ENCODE results near the gene GPR3. TPM values are rescaled to one million over a fixed set of nuclear protein-coding genes. Genes with fewer than 3 reads are reported as not detected.

The GPR3 gene
- total RNA-seq, 1 experiment from 2014 or later, result 4.7 TPM

GRCh38 chr1:27394282-27394658 is 1.8 kb downstream of the GPR3 start:
- TF ChIP-seq, protein P1, sequence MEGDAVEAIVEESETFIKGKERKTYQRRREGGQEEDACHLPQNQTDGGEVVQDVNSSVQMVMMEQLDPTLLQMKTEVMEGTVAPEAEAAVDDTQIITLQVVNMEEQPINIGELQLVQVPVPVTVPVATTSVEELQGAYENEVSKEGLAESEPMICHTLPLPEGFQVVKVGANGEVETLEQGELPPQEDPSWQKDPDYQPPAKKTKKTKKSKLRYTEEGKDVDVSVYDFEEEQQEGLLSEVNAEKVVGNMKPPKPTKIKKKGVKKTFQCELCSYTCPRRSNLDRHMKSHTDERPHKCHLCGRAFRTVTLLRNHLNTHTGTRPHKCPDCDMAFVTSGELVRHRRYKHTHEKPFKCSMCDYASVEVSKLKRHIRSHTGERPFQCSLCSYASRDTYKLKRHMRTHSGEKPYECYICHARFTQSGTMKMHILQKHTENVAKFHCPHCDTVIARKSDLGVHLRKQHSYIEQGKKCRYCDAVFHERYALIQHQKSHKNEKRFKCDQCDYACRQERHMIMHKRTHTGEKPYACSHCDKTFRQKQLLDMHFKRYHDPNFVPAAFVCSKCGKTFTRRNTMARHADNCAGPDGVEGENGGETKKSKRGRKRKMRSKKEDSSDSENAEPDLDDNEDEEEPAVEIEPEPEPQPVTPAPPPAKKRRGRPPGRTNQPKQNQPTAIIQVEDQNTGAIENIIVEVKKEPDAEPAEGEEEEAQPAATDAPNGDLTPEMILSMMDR (conservative IDR thresholded peaks at IDR 0.05; ENCODE audit: low read depth, low read length), result no peak
- TF ChIP-seq EZH2phosphoT487 (IDR thresholded peaks at IDR 0.05; ENCODE audit: borderline replicate concordance, low read length) (no peak), EZH2 (IDR thresholded peaks at IDR 0.05; ENCODE audit: low read length, unreplicated experiment) (no peak)
- POLR2A ChIA-PET (ENCODE audit: unreplicated experiment), result no interaction called here
- Histone ChIP-seq H4K20me1 (ENCODE audit: low read length) (no peaks in the 10 kb centered on the region), H3K27me3 (ENCODE audit: low read length) (no peaks in the 10 kb centered on the region), H3K9ac (ENCODE audit: low read length) (no peak overlapping the region), H3K4me1 (ENCODE audit: insufficient read depth, low read length) (peaks cover 25% of the 10 kb centered on the region), H3K79me2 (ENCODE audit: low read length) (peaks cover 20% of the 10 kb centered on the region), H3K4me2 (ENCODE audit: low read length) (peak overlapping the region; percentile 21; the same call in 1 of the 2 replicates), H3K9me2 (replicated peaks; ENCODE audit: low read length) (no peaks in the 10 kb centered on the region), H3K36me3 (ENCODE audit: low read depth, low read length) (no peaks in the 10 kb centered on the region), H3K4me3 (ENCODE audit: low read length) (no peak overlapping the region), H2AFZ (ENCODE audit: low read length) (no peak overlapping the region), H3K9me3 (ENCODE audit: low read length) (no peaks in the 10 kb centered on the region), H3K27ac (ENCODE audit: low read length) (no peak overlapping the region), H3F3A (ENCODE audit: low read length, unreplicated experiment) (peaks cover 3% of the 10 kb centered on the region)
- CTCF ChIA-PET, result interaction anchor here (0.5 to 2.3 kb wide), 3 partner anchors 28 to 135 kb away, joined by 5 to 25 read pairs (median 12); partner anchors contain the start of gene MAP3K6
- no TSS peak for BruUV-seq (replicated peaks)
- DNase-seq (no peak), ATAC-seq (no peak)
- intact Hi-C loops (cut with micrococcal nuclease), result no loop called here

DNA sequence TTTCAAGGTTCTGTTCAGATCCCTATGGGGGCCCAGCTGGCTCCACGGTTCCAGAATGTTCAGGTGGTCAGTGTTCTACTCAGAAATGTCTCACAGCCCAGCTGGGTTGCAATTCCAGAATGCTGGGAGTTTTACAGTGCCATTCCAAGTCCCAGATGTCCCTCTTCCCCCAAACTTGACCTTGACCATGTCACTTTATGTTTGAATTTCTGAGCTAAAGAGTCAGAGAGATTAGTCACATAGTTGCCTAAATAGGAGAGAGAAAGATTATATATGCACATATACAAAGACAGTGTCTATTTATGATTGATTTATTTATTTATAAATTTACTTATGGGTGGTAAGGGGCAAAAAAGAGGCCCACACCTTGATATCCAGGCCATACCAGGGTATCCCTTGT is 2.5 kb downstream of the GPR3 start:
- Histone ChIP-seq H3K9me2 (replicated peaks; ENCODE audit: low read length) (no peaks in the 10 kb centered on the region), H3K27me3 (ENCODE audit: low read length) (no peaks in the 10 kb centered on the region), H3K79me2 (ENCODE audit: low read length) (peaks cover 20% of the 10 kb centered on the region), H4K20me1 (ENCODE audit: low read length) (no peaks in the 10 kb centered on the region), H3K4me3 (ENCODE audit: low read length) (no peak overlapping the region), H3K4me1 (ENCODE audit: insufficient read depth, low read length) (peaks cover 25% of the 10 kb centered on the region), H3K36me3 (ENCODE audit: low read depth, low read length) (no peaks in the 10 kb centered on the region), H3K9me3 (ENCODE audit: low read length) (no peaks in the 10 kb centered on the region), H3F3A (ENCODE audit: low read length, unreplicated experiment) (peaks cover 3% of the 10 kb centered on the region), H3K9ac (ENCODE audit: low read length) (no peak overlapping the region), H3K4me2 (ENCODE audit: low read length) (peak overlapping the region; percentile 21; the same call in 1 of the 2 replicates), H2AFZ (ENCODE audit: low read length) (no peak overlapping the region), H3K27ac (ENCODE audit: low read length) (no peak overlapping the region)
- ChIA-PET CTCF (interaction anchor here (0.5 to 2.3 kb wide), 3 partner anchors 28 to 162 kb away, joined by 5 to 25 read pairs (median 11); partner anchors contain the start of gene MAP3K6), POLR2A (ENCODE audit: unreplicated experiment) (no interaction called here)
- intact Hi-C loops (cut with micrococcal nuclease), result no loop called here
- DNase-seq (no peak), ATAC-seq (no peak)
- TF ChIP-seq EZH2 (IDR thresholded peaks at IDR 0.05; ENCODE audit: low read length, unreplicated experiment) (no peak), EZH2phosphoT487 (IDR thresholded peaks at IDR 0.05; ENCODE audit: borderline replicate concordance, low read length) (no peak)
- TF ChIP-seq, protein P1 (conservative IDR thresholded peaks at IDR 0.05; ENCODE audit: low read depth, low read length), result no peak
- BruUV-seq (replicated peaks), result TSS peak; percentile 40

GRCh38 chr1:27395441-27396195 is 3.2 kb downstream of the GPR3 start:
- Histone ChIP-seq H4K20me1 (ENCODE audit: low read length) (no peaks in the 10 kb centered on the region), H2AFZ (ENCODE audit: low read length) (no peak overlapping the region), H3K9ac (ENCODE audit: low read length) (no peak overlapping the region), H3K27me3 (ENCODE audit: low read length) (no peaks in the 10 kb centered on the region), H3K4me3 (ENCODE audit: low read length) (no peak overlapping the region), H3K4me2 (ENCODE audit: low read length) (0 out of 2 replicates have a peak overlapping the region, but pooled peaks have one; percentile 21), H3F3A (ENCODE audit: low read length, unreplicated experiment) (peaks cover 3% of the 10 kb centered on the region), H3K36me3 (ENCODE audit: low read depth, low read length) (no peaks in the 10 kb centered on the region), H3K4me1 (ENCODE audit: insufficient read depth, low read length) (peaks cover 25% of the 10 kb centered on the region), H3K27ac (ENCODE audit: low read length) (no peak overlapping the region), H3K9me3 (ENCODE audit: low read length) (no peaks in the 10 kb centered on the region), H3K9me2 (replicated peaks; ENCODE audit: low read length) (no peaks in the 10 kb centered on the region), H3K79me2 (ENCODE audit: low read length) (peaks cover 20% of the 10 kb centered on the region)
- TF ChIP-seq EZH2 (IDR thresholded peaks at IDR 0.05; ENCODE audit: low read length, unreplicated experiment) (no peak), EZH2phosphoT487 (IDR thresholded peaks at IDR 0.05; ENCODE audit: borderline replicate concordance, low read length) (no peak)
- TF ChIP-seq, protein P1 (conservative IDR thresholded peaks at IDR 0.05; ENCODE audit: low read depth, low read length), result peak; percentile 95
- intact Hi-C loops (cut with micrococcal nuclease), result no loop called here
- ATAC-seq (peak; percentile 29), DNase-seq (peak; percentile 85)
- ChIA-PET POLR2A (ENCODE audit: unreplicated experiment) (interaction anchor here (0.6 kb wide), 1 partner anchor 41 kb away, joined by 4 read pairs; no protein-coding TSS in a partner anchor), CTCF (interaction anchor here (0.5 to 2.3 kb wide), 5 partner anchors 29 to 294 kb away, joined by 5 to 25 read pairs (median 9); partner anchors contain the start of gene MAP3K6)
- BruUV-seq (replicated peaks), result no TSS peak

All from PC-3 (cell line).